GM12878 (cell line): ENCODE measurements around the gene PRKN. TPM values are rescaled to one million over a fixed set of nuclear protein-coding genes. Genes with fewer than 3 reads are reported as not detected.

Experiments
- ATAC-seq: fragments of 200-7000 bp; cut with Tn5 transposase; 3 replicates; pipeline ENCODE4 v1.9.1; 2020; ENCODE audit warnings: mild to moderate bottlenecking, moderate library complexity
- BruUV-seq: library from RNA; stranded (reverse); fragments of 400-500 nt; replicated peaks from 2 replicates; lab custom pipeline; 2021; lab: Mats Ljungman, UMichigan
- CTCF ChIA-PET: fragments of 300-600 bp; sonication (Branson Sonifier 250); formaldehyde crosslinking; extraction: SDS; loops from one replicate; lab custom pipeline; 2021; ENCODE audit warnings: inconsistent platforms; lab: Yijun Ruan, JAX
- POLR2A ChIA-PET: fragments of 350-600 bp; formaldehyde crosslinking; extraction: SDS; loops from one replicate; lab custom pipeline; 2021; ENCODE audit warnings: inconsistent platforms; lab: Charles Lee
- RAD21 ChIA-PET: fragments of 300-600 bp; sonication (Branson Sonifier 250); formaldehyde crosslinking; loops from one replicate; lab custom pipeline; 2023; ENCODE audit warnings: antibody characterized with exemption; ENCODE audit not compliant: unreplicated experiment; lab: Charles Lee
- SMC1A ChIA-PET: fragments of 300-600 bp; sonication (Branson Sonifier 250); formaldehyde crosslinking; loops from one replicate; lab custom pipeline; 2023; ENCODE audit not compliant: unreplicated experiment, uncharacterized antibody; lab: Charles Lee
- DNase-seq: peaks from one replicate; pipeline ENCODE4 v3.0.0-alpha.2; 2011; ENCODE audit warnings: low read depth, low spot score
- FAIRE-seq: peaks from 3 replicates; lab custom pipeline; 2011; peaks lifted over from hg19 to GRCh38; lab: Jason Lieb, UNC
- H2AFZ ChIP-seq: 2 replicates; pipeline ENCODE4 v1.6.0; 2011; ENCODE audit warnings: low read depth, low read length, control low read depth; ENCODE audit not compliant: control insufficient read depth
- H3K27ac ChIP-seq: 2 replicates; pipeline ENCODE4 v1.5.1; 2011; ENCODE audit warnings: control low read depth; ENCODE audit not compliant: control insufficient read depth, insufficient read depth
- H3K27me3 ChIP-seq, 2 experiments: replicated peaks in 1 of 2; 2 replicates each; pipeline versions ENCODE4 v1.6.0 to v1.6.1; 2011; ENCODE audit warnings: low read length in 1 of 2; ENCODE audit not compliant: control insufficient read depth in 2 of 2, insufficient read depth in 2 of 2
- H3K36me3 ChIP-seq, 2 experiments: 2 replicates each; pipeline ENCODE4 v1.5.1; 2011; ENCODE audit warnings: low read length in 1 of 2; ENCODE audit not compliant: control insufficient read depth in 2 of 2, insufficient read depth in 2 of 2
- H3K4me1 ChIP-seq: 2 replicates; pipeline ENCODE4 v1.6.1; 2011; ENCODE audit warnings: mild to moderate bottlenecking, low read length, moderate library complexity, mixed read lengths; ENCODE audit not compliant: control insufficient read depth, insufficient read depth
- H3K4me2 ChIP-seq: 2 replicates; pipeline ENCODE4 v1.6.0; 2011; ENCODE audit warnings: control low read depth; ENCODE audit not compliant: control insufficient read depth, insufficient read depth
- H3K4me3 ChIP-seq: fragments of 200-600 bp; sonication (generic); 2 replicates; pipeline ENCODE4 v1.5.1; 2016
- H3K79me2 ChIP-seq: 2 replicates; pipeline ENCODE4 v1.6.0; 2011; ENCODE audit warnings: low read length; ENCODE audit not compliant: control insufficient read depth, insufficient read depth
- H3K9ac ChIP-seq: 2 replicates; pipeline ENCODE4 v1.8.0; 2011; ENCODE audit warnings: low read length, control low read depth, mixed read lengths; ENCODE audit not compliant: control insufficient read depth, insufficient read depth
- H3K9me3 ChIP-seq: replicated peaks from 3 replicates; pipeline ENCODE4 v1.5.1; 2011; ENCODE audit warnings: mild to moderate bottlenecking, low read length; ENCODE audit not compliant: control insufficient read depth, insufficient read depth
- H4K20me1 ChIP-seq: 2 replicates; pipeline ENCODE4 v1.6.0; 2011; ENCODE audit not compliant: control insufficient read depth, insufficient read depth
- ASH2L ChIP-seq: fragments of 300-600, 200-600 bp; sonication (generic); IDR thresholded peaks from 2 replicates; pipeline ENCODE4 v1.6.1; 2017; ENCODE audit warnings: low read depth, mild to moderate bottlenecking, borderline replicate concordance
- ATF3 ChIP-seq: IDR thresholded peaks from 2 replicates; pipeline ENCODE4 v1.6.1; 2011; ENCODE audit warnings: low read depth, mild to moderate bottlenecking, low read length, moderate library complexity, borderline replicate concordance; ENCODE audit errors: extremely low read depth
- CHD4 ChIP-seq: fragments of 200-600 bp; sonication (generic); IDR thresholded peaks from 2 replicates; pipeline ENCODE4 v1.6.1; 2016; ENCODE audit warnings: mild to moderate bottlenecking
- FOXM1 ChIP-seq: IDR thresholded peaks from 2 replicates; pipeline ENCODE4 v1.6.1; 2012; ENCODE audit warnings: low read depth, mild to moderate bottlenecking, inconsistent platforms, low read length, moderate library complexity
- MLLT1 ChIP-seq: fragments of 450-650 bp; IDR thresholded peaks from 2 replicates; pipeline ENCODE4 v1.6.1; 2016; ENCODE audit warnings: mild to moderate bottlenecking
- NFYA ChIP-seq: IDR thresholded peaks from 2 replicates; pipeline ENCODE4 v1.6.1; 2011; ENCODE audit warnings: low read depth, mild to moderate bottlenecking, low read length, improper control_type of control experiment, borderline replicate concordance
- NR2F1 ChIP-seq: fragments of 450-650 bp; conservative IDR thresholded peaks from 2 replicates; pipeline ENCODE4 v1.6.1; 2017; ENCODE audit warnings: mild to moderate bottlenecking
- PKNOX1 ChIP-seq: fragments of 450-650 bp; IDR thresholded peaks from 2 replicates; pipeline ENCODE4 v1.6.1; 2016; ENCODE audit warnings: mild to moderate bottlenecking
- RELA ChIP-seq: fragments of 450-650 bp; IDR thresholded peaks from 2 replicates; pipeline ENCODE4 v1.8.0; 2014; ENCODE audit warnings: borderline replicate concordance; ENCODE audit not compliant: partially characterized antibody
- RELB ChIP-seq: fragments of 450-650 bp; IDR thresholded peaks from 2 replicates; pipeline ENCODE4 v1.6.1; 2017; ENCODE audit warnings: low read depth, mild to moderate bottlenecking, moderate library complexity
- STAT3 ChIP-seq: IDR thresholded peaks from 2 replicates; pipeline ENCODE4 v1.6.1; 2011; ENCODE audit warnings: low read depth, low read length, improper control_type of control experiment
- TBL1XR1 ChIP-seq: IDR thresholded peaks from 2 replicates; pipeline ENCODE4 v1.6.1; 2012; ENCODE audit warnings: low read depth, low read length, improper control_type of control experiment
- TCF3 ChIP-seq: IDR thresholded peaks from 2 replicates; pipeline ENCODE4 v1.6.1; 2012; ENCODE audit warnings: low read depth, mild to moderate bottlenecking, low read length, borderline replicate concordance; ENCODE audit not compliant: insufficient read depth
- ZNF274 ChIP-seq: IDR thresholded peaks from one replicate; pipeline ENCODE4 v1.8.0; 2011; ENCODE audit not compliant: insufficient read length, insufficient read depth
- WGBS: methylation state at CpG from one replicate; pipeline ENCODE4 v1.1.6; 2016; ENCODE audit warnings: low lambda C conversion rate; ENCODE audit not compliant: insufficient replicate concordance, insufficient coverage; ENCODE audit errors: missing lambda C conversion rate; 5-methylcytosine and 5-hydroxymethylcytosine counted together
- in situ Hi-C: fragments of 300-500 bp; cut with MboI; formaldehyde crosslinking; loops from 9 replicates; pipeline ENCODE4 v1.14.3; 2018; ENCODE audit warnings: mixed read lengths
- intact Hi-C: fragments of 100-400 bp; cut with micrococcal nuclease; formaldehyde crosslinking; loops from one replicate; pipeline ENCODE4 v1.14.2; 2022; ENCODE audit not compliant: unreplicated experiment
- polyA plus RNA-seq, 11 experiments: library from polyadenylated mRNA; depleted of rRNA in 4 of 11; unstranded in 6 of 11; stranded (reverse) in 5 of 11; fragments of >200 nt; fragmentation: Nextera tagmentation in 4 of 11; fragmentation: Illumina TruSeq in 1 of 11; extraction: Ambion mirVana in 4 of 11; extraction: Trizol in 1 of 11; gene quantifications; 1 replicate in 1 of 11; 2 replicates in 10 of 11; pipeline versions ENCODE4 v1.2.1 to v1.2.3, GENCODE V29; 2011 to 2016; ENCODE audit warnings: inconsistent platforms in 2 of 11, missing spikeins in 2 of 11, low read depth in 1 of 11
- total RNA-seq, 4 experiments: library from RNA; depleted of rRNA in 3 of 4; stranded (reverse); fragments of >200 nt in 3 of 4; fragmentation: Illumina TruSeq in 1 of 4; extraction: Trizol in 1 of 4; gene quantifications; 2 replicates each; pipeline versions ENCODE4 v1.2.1 to v1.2.3, GENCODE V29; 2013 to 2021

PRKN gene
- total and polyA plus RNA-seq, 10 of the 15 experiments (the other 5 are each of a cell fraction or from before 2014, with no cell fraction given): 0.06 to 0.09 TPM; not detected in 8

- no peak for DNase-seq
- RAD21 ChIA-PET: no interaction called here
- WGBS: 0% methylated on average over 2 of the region's 2 CpGs
Observed at GRCh38 chr6:161462148-161462547, 1265.4 kb downstream of the PRKN start.

More at GRCh38 chr6:161462148-161462547, 1265.4 kb downstream of the PRKN start:
- H3K27ac ChIP-seq: no peak overlapping the region
- no peaks in the 10 kb centered on the region for H3K9me3 ChIP-seq
- H3K79me2 ChIP-seq: no peaks in the 10 kb centered on the region
- no peaks in the 10 kb centered on the region for H4K20me1 ChIP-seq
- intact Hi-C loops: no loop called here
- ATAC-seq: no peak
- no peaks in the 10 kb centered on the region for H3K27me3 ChIP-seq
- H3K9ac ChIP-seq: no peak overlapping the region
- no peak for TF ChIP-seq CHD4
- no peak for TF ChIP-seq NFYA
- TF ChIP-seq TBL1XR1: no peak
- no peak for TF ChIP-seq ATF3
- no peak for TF ChIP-seq ASH2L
- TF ChIP-seq ZNF274: no peak
- TF ChIP-seq PKNOX1: no peak
- no peak for TF ChIP-seq RELB
- TF ChIP-seq NR2F1: no peak
- no peak for TF ChIP-seq FOXM1
- TF ChIP-seq TCF3: no peak
- TF ChIP-seq STAT3: no peak
- TF ChIP-seq MLLT1: no peak
- no peak for TF ChIP-seq RELA
- TF ChIP-seq, all 136 proteins: peak for 0
- CTCF ChIA-PET: interaction anchor here (1.5 kb wide), 1 partner anchor 44 kb away, joined by 4 read pairs; no protein-coding TSS in a partner anchor
- no peak overlapping the region for H3K4me3 ChIP-seq
- SMC1A ChIA-PET: no interaction called here
- H3K36me3 ChIP-seq: no peaks in the 10 kb centered on the region
- BruUV-seq: no TSS peak
- in situ Hi-C loops: no loop called here
- H2AFZ ChIP-seq: no peak overlapping the region
- POLR2A ChIA-PET: no interaction called here
- no peak overlapping the region for H3K4me2 ChIP-seq
- H3K4me1 ChIP-seq: no peaks in the 10 kb centered on the region
- FAIRE-seq: no peak
